ENCODE measurements around the gene CPLX1.
"Not testable (repeated sequence)": the region's sequence is repeated elsewhere in the genome, so short reads cannot be mapped to it uniquely, and the experiment has no call there.

CPLX1 gene

GRCh38 chr4:775485-775884 lies 50.4 kb downstream of the CPLX1 start:
- not testable (repeated sequence) for DNase-seq (ENCODE audit: low read depth)

- not testable (repeated sequence) for DNase-seq (ENCODE audit: low read depth)
These were observed 51.4 kb downstream of the CPLX1 start for GRCh38 chr4:774419-775092.

- DNase-seq (ENCODE audit: low read depth) = no peak
These were observed 52.7 kb downstream of the CPLX1 start for GRCh38 chr4:773214-773613.

GRCh38 chr4:772776-773175 lies 53.2 kb downstream of the CPLX1 start:
- no peak for DNase-seq (ENCODE audit: low read depth)

GRCh38 chr4:772118-772517 lies 53.8 kb downstream of the CPLX1 start:
- DNase-seq (ENCODE audit: low read depth) = no peak

- no peak for DNase-seq (ENCODE audit: low read depth)
These were observed 54.5 kb downstream of the CPLX1 start for GRCh38 chr4:771464-771863.

- DNase-seq (ENCODE audit: low read depth) = no peak
These were observed 55.9 kb downstream of the CPLX1 start for GRCh38 chr4:770022-770421.

- no peak for DNase-seq (ENCODE audit: low read depth)
These were observed 56.4 kb downstream of the CPLX1 start for GRCh38 chr4:769511-769910.

- no peak for DNase-seq (ENCODE audit: low read depth)
These were observed 56.9 kb downstream of the CPLX1 start for GRCh38 chr4:768995-769394.

- no peak for DNase-seq (ENCODE audit: low read depth)
These were observed 57.9 kb downstream of the CPLX1 start for GRCh38 chr4:768076-768475.

- DNase-seq (ENCODE audit: low read depth) = no peak
These were observed 59.2 kb downstream of the CPLX1 start for GRCh38 chr4:766559-767283.

- no peak for DNase-seq (ENCODE audit: low read depth)
These were observed 59.8 kb downstream of the CPLX1 start for GRCh38 chr4:766152-766515.

GRCh38 chr4:764405-765169 lies 61.3 kb downstream of the CPLX1 start:
- DNase-seq (ENCODE audit: low read depth) = no peak

GRCh38 chr4:763922-764321 lies 62.0 kb downstream of the CPLX1 start:
- no peak for DNase-seq (ENCODE audit: low read depth)

- DNase-seq (ENCODE audit: low read depth) = no peak
These were observed 62.6 kb downstream of the CPLX1 start for GRCh38 chr4:763191-763810.

- no peak for DNase-seq (ENCODE audit: low read depth)
These were observed 63.4 kb downstream of the CPLX1 start for GRCh38 chr4:762211-763190.

GRCh38 chr4:761739-762138 lies 64.2 kb downstream of the CPLX1 start:
- DNase-seq (ENCODE audit: low read depth) = no peak

GRCh38 chr4:761086-761485 lies 64.8 kb downstream of the CPLX1 start:
- DNase-seq (ENCODE audit: low read depth) = no peak

- DNase-seq (ENCODE audit: low read depth) = no peak
These were observed 65.3 kb downstream of the CPLX1 start for GRCh38 chr4:760616-761015.

GRCh38 chr4:759810-760209 lies 66.1 kb downstream of the CPLX1 start:
- not testable (repeated sequence) for DNase-seq (ENCODE audit: low read depth)

- DNase-seq (ENCODE audit: low read depth) = no peak
These were observed 68.8 kb downstream of the CPLX1 start for GRCh38 chr4:757111-757510.

All from non-pigmented ciliary epithelial cell (primary cell).